K562 treated with DMSO at 1 percent for 4 hours (cell line): ENCODE results near the gene RHCG. TPM values are rescaled to one million over a fixed set of nuclear protein-coding genes. Genes with fewer than 3 reads are reported as not detected.

Experiments
- total RNA-seq: library from RNA; unstranded; fragments of 300-600 nt; gene quantifications from 2 replicates; pipeline ENCODE4 v1.2.3, GENCODE V29; 2022; ENCODE audit not compliant: insufficient read depth

Gene RHCG
- total RNA-seq, result not detected in 2 replicates

DNA sequence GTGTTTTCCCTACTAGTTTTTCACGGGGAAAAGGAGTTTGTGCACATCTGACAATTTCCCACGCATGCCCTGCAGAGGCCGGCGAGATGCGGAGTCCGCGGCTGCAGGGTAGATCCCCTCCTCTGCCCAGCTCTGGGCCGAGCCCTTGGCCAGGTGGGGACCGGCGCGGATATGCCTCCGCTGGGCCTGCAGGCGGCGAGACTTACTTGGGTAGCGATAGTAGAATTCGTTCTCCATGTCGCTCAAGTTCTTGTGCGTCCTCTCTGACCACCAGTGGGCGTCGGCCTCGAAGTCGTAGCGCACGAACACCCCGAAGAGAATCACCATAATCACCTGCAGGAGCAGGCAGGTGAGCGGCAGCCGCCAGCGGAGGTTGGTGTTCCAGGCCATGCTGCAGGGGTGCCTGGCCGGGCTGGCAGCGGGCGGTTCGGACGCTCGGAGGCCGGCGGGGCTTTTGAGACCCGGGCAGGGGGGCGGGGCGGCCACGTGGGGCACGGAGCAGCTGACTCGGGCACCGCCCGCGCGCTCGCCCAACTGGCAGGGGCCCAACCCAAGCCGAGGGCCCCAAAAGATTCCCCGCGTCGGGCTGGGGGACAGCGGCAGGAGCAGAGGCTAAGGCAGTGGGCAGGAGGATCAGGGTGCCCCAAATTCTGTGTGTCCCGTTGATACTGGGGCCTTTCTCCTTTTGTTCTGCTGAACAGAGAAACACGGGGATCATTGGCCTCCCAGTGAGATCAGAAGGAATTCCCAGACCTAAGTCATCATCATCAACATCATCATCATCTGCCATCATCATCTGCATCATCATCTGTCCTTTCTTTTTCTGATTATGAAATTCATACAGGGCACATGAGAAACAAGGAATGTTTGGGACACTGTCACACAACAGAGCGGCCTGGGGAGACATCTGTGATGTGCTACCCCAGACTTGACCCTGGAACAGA lies at the start of gene RHCG:
Gene RHCG (minus strand): TSS at position 429 of the 944 bp plus-strand sequence. CDS start 39 bp downstream, at position 390.

Other genes starting within 250 kb of the RHCG start
- 53.0 and 77.8 TPM in 2 replicates for gene POLG, start 161.8 kb downstream of the RHCG start, total RNA-seq
- gene TICRR, start 78.9 kb upstream of the RHCG start, total RNA-seq, result 10.8 and 12.2 TPM in 2 replicates
- 0.52 and 0.68 TPM in 2 replicates for gene KIF7, start 158.9 kb upstream of the RHCG start, total RNA-seq
- gene PLIN1, start 182.8 kb upstream of the RHCG start, total RNA-seq, result not detected in 2 replicates
- not detected in 2 replicates for gene PEX11A, start 194.2 kb upstream of the RHCG start, total RNA-seq
- gene WDR93, start 194.2 kb upstream of the RHCG start, total RNA-seq, result not detected in 2 replicates